GM21381 (cell line): ENCODE results near the gene CD68.

ENCODE experiments used
- ATAC-seq: cut with Tn5 transposase; IDR thresholded peaks from one replicate; pipeline ENCODE4 v1.9.1; 2021; ENCODE audit warnings: mild to moderate bottlenecking, moderate library complexity; ENCODE audit not compliant: unreplicated experiment

CD68 gene

GRCh38 chr17:7579001-7579833 is at the start of gene CD68:
Gene CD68, plus strand, starts transcription at chr17:7579638. Its CDS starts 40 bp downstream, at chr17:7579678.
- no peak for ATAC-seq

GRCh38 chr17:7530023-7530900 is 49.2 kb upstream of the CD68 start:
- no peak for ATAC-seq

GRCh38 chr17:7538050-7538449 is 41.4 kb upstream of the CD68 start:
- ATAC-seq, result no peak

DNA sequence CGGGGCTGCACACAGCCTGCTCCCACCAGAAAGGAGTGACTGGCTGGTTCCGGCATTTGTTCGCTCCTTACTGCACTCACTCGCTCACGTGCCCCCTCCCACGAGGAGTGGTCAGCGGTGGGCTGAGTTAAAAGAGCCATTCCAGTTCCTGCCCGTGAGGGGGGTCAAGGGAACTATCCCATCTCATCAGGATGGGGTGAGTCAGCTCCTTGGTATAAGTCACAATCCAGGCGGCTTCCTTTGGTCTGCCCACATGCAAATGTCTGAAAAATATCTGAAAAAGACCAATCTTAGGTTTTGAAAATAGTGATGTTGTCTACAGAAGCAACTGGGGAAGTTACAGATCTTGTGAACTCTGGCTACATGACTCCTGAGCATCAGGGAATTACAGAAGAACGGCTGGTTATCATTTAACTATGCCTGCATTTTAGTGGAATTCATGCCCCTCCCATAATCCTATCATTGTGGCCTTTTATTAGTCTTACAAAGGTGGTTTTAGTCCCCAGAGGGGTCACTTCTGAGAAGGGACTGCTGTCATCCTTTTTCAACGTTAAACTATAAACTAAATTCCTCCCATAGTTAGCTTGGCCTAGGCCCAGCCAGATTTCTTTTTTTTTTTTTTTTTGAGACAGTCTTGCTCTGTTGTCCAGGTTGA is 40.4 kb upstream of the CD68 start:
- no peak for ATAC-seq

GRCh38 chr17:7541074-7541621 is 38.3 kb upstream of the CD68 start:
- no peak for ATAC-seq

GRCh38 chr17:7544911-7545310 is 34.5 kb upstream of the CD68 start:
- ATAC-seq, result no peak

DNA sequence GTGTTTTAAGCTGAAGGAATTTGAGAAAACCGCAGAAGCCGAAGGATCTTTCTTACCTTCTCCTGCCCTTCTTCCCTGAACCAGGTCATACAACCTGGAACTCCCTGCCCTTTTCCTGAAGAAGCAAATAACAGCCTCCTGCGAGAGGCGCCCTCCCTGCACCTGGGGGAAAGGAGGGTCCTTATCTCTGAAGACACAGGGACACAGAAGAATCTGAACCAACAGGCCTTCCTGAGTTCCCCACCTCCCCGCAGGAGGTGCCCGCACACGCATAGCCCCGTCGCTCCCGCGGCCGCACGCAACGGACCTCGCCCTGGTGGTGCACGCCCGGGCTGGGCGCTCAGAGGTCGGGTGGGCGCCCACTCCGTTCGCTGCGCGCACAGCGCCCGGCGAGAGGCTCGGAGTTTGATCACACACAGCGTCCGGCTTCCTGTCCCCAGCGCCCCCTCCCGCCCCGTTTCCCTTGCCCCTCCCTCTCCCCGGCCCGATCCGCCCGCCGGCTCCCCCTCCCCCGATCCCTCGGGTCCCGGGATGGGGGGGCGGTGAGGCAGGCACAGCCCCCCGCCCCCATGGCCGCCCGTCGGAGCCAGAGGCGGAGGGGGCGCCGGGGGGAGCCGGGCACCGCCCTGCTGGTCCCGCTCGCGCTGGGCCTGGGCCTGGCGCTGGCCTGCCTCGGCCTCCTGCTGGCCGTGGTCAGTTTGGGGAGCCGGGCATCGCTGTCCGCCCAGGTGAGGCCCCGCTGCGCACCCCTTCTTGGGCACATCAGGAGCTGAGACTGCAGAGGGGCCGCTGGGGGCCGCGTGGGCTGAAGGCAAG is 30.6 kb upstream of the CD68 start, which contains the start of gene TNFSF12:
Gene TNFSF12 (plus strand): TSS at position 474 of the 816 bp plus-strand sequence. CDS start 96 bp downstream, at position 570.
- ATAC-seq, result no peak

DNA sequence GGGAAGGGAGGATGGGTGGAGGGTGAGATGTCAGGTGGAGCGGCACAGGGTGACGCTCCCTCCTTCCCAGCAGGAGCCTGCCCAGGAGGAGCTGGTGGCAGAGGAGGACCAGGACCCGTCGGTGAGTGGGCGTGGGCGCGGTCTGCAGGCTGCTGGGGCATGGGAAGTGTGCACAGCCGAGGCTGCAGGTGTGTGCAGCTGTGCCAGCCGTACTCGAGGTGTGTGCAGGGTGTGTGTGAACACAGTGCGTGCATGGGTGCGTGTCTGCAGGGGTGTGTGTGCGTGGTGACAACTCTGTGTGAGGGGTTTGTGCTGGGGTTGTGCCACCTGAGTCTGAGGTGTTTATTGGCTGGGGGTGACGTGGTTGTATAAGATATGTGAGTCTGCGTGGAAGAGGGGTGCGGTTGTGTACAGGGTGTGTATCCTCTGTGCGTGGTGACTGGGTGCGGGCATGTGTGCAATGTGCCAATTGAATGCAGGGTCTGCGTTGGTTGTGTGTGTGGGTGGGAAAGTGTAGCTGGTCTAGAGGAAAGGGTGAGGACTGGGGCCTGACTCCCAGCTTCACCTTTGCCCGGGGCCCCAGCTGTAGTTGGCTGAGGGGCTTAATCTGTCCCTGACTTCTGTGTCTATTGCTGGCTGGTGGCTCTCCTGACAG is 29.9 kb upstream of the CD68 start:
- no peak for ATAC-seq

DNA sequence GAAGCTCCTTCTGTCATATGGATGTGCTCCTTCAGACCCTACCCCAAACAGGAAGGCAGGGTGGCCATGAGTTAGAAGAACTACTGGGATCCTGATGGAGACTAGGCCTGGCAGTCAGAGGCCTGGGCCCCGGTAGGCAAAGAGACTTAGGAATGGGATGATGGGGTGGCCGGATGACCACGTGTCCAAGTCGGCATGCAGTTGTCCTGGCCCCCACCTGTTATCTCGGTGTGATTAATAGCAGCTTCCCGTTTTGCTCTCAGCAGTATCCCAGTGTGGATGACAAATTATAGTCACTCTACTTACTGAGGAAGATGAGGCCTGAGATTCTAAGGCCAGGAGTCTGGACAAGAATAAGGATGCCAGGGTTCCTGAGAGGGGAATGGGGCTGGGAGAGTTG is 29.1 kb upstream of the CD68 start:
- ATAC-seq, result no peak

DNA sequence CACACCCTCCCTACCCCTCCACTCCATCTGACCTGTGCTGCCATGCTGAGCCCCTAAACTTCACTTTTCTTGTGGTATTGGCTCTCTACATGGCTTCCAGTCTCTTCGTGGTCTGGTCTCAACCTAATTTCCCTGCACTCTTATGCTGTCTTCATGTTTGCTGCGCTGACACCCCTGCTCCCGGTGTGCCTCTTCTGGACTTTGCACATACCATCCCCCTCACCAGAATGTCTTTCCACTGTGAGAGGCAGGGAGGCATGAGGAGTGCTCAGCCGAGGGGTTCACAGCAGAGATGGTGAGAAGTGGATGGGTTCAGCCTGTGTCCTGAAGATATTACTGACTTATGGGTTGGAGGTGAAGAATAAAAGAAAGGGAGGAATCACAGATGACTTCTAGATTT is 28.0 kb upstream of the CD68 start:
- ATAC-seq, result no peak

DNA sequence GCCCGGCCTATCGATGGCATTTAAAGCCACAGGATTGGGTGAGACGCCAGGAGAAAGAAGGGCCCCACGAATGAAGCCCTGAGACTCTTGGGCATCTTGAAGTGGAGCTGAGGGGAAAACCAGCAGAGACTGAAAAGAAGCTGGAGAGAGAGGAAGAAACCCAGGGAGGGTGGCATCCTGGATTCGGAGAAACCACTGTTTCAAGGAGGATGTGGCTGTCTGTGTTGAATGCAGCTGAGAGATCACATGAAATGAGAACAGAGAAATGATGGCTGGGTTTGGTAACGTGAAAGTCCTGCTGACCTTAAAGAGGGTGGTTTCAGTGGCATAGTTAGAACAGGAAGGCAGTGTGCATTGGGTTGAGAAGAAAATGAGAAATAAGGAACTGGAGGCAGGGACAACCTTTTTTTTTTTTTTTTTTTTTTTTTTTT is 26.8 kb upstream of the CD68 start:
- peak; percentile 74 for ATAC-seq

DNA sequence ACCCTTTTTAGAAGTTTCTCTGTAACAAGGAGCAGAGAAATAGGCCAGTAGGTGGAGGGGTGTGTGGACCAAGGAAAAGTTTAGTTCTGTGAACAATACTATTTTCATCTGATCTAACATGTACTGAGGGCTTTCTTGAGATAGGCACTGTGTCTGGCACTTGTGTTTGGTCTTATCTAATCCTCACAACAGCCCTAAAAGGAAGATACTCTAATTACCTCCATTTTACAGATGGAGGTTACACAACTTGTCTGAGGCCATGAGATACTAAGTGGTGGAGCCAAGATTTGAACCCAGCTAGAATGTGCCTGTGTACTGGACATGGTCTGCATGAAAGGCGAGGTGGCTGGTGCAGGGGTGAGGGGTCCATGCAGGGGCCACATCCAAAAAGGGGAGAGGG is 26.1 kb upstream of the CD68 start:
- no peak for ATAC-seq

DNA sequence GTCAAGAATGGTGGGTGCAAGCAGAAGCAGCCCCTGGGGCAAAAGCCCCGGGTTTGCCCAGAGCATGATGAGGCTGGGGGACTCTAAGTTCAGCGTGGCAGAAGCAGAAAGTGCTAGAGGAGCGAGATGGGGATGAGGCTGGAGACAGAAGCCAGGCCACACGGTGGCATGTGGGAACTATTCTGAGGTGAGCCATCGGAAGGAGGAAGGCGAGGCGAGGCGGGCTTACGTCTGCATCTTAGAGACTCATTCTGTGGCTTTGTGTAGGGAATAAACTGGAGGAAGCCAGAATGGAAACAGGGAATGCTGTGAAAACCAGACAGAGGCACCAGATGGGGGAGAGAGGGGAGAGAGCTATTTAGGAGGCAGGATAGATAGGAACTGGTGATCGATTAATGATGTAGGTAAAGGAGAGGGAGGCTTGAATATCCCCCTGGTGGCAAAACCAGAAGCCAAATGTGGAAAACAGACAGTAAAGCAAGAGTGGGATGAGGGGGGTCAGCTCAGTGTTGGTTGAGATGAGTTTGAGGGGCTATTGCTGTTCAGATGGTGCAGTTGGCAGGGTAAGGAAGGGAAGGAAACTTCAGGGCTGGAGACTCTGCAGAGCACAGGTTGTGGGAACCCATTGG is 24.0 kb upstream of the CD68 start:
- no peak for ATAC-seq

DNA sequence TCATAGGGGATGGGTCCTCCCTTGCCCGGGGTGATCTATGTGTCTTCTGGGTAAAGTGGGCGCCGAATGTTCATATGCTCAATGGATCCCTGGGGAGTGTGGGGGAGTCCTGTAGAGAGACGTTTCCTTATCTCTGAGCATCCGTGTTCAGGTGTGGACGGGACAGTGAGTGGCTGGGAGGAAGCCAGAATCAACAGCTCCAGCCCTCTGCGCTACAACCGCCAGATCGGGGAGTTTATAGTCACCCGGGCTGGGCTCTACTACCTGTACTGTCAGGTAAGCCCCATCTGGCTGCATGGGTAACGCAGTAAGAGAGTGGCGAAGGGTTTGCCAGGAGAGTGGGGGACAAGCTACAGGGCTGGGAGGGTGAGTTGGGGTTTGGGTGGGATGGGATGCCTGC is 22.8 kb upstream of the CD68 start:
- ATAC-seq, result no peak

DNA sequence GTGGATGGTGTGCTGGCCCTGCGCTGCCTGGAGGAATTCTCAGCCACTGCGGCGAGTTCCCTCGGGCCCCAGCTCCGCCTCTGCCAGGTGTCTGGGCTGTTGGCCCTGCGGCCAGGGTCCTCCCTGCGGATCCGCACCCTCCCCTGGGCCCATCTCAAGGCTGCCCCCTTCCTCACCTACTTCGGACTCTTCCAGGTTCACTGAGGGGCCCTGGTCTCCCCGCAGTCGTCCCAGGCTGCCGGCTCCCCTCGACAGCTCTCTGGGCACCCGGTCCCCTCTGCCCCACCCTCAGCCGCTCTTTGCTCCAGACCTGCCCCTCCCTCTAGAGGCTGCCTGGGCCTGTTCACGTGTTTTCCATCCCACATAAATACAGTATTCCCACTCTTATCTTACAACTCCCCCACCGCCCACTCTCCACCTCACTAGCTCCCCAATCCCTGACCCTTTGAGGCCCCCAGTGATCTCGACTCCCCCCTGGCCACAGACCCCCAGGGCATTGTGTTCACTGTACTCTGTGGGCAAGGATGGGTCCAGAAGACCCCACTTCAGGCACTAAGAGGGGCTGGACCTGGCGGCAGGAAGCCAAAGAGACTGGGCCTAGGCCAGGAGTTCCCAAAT is 22.2 kb upstream of the CD68 start:
- no peak for ATAC-seq

DNA sequence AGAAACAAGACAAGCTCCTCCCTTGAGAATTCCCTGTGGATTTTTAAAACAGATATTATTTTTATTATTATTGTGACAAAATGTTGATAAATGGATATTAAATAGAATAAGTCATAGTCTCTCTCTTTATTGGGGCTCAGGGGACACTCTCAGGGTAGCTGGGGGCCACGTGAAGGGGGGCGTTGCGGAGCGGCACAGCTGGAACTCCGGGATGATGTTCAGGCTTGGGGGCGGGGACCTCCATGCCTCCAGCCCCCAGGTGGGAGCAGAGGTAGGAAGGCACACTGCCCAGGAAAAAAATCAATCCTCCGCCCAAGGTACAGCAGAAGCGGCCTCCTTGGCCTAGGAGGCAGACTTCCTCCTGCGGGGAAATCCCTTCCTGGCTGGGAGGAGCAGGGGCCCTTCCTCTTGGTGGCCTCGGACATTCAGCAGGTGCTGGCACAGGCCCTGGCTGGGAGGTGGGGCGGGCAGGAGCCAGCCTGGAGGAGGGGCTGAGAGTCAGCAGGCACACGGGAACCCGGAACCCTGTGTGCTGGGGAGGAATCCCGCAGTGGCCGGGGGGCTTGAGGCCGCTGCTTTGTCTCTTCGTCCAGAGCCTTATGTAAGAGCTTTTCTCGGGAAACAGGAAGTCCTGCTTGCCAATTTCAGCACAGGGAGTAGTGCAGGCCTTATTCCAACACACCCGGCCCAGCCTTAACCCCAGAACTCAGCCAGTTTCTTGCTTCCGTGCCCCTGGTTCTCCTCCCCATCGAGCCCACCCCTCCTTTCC is 21.5 kb upstream of the CD68 start:
- ATAC-seq, result no peak

DNA sequence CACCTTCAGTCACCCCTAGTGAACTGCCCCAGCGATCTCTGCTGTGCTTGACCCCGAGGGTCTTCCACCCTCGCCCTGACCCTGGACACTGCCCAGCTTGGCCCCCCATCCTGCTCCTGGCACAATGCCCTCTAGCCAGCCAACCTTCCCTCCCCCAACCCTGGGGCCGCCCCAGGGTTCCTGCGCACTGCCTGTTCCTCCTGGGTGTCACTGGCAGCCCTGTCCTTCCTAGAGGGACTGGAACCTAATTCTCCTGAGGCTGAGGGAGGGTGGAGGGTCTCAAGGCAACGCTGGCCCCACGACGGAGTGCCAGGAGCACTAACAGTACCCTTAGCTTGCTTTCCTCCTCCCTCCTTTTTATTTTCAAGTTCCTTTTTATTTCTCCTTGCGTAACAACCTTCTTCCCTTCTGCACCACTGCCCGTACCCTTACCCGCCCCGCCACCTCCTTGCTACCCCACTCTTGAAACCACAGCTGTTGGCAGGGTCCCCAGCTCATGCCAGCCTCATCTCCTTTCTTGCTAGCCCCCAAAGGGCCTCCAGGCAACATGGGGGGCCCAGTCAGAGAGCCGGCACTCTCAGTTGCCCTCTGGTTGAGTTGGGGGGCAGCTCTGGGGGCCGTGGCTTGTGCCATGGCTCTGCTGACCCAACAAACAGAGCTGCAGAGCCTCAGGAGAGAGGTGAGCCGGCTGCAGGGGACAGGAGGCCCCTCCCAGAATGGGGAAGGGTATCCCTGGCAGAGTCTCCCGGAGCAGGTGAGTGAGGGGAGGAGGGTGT is 20.7 kb upstream of the CD68 start, which contains the start of gene TNFSF13:
Gene TNFSF13 (plus strand): TSS at position 207 of the 776 bp plus-strand sequence. CDS start 290 bp downstream, at position 497.
- no peak for ATAC-seq
